Measurements from ENCODE around the gene SALL4.
A peak's percentile ranks its signal among the peaks of the same experiment; 100 is the strongest.
"Not testable (repeated sequence)": the region's sequence is repeated elsewhere in the genome, so short reads cannot be mapped to it uniquely, and the experiment has no call there.

Gene SALL4

DNA sequence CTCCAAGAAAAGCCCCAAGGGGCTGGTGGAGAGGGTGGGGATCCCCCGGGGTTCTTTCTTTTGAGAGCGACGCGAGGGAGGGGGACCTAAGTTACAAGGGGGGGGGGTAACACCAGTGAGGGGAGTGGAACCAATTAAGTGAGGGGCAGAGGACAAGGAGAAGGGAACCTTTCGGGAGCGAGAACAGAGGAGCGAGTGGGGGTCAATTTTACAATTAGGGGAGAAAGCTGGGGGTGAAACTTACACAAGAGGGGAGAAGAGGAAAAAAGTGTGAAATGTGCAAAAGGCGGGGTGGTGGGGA lies 548 bp downstream of the SALL4 start:
- no peak for DNase-seq (ENCODE audit: low read depth, low spot score)

DNA sequence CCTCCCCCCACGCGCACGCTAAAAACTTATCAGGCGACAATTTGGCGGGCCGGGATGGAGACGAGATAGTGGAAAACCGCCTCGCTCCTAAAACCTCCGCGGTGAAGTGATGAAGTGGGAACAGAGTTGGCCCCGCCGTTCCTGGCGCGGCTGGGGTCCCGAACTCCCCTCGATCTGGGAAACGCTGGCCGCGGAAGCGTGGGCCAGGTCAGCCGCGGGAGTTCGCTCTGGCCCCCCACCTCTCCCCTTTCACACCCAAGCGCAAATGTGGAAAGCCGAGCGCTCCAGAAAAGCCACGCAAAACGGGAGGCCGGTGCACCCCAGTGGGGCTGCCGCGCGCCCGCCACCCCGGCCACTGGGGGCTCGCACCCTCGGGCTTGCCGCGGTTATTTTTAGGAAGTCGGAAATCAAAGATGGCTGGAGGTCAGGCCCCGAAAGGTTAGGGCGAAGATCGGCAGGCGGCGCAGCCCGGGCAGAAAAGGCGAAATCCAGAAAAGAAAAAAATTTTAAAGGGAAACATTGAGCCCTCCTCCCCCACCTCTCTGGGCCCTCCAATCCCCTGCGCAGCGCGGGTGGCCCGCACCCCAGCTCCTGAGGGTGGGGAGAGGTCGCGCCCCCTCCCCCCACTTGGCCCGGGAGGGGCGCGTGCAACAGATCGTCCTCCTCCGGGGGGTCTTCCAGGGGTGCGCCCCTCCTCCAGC lies 1.0 kb downstream of the SALL4 start:
- no peak for DNase-seq (ENCODE audit: low read depth, low spot score)

- DNase-seq (ENCODE audit: low read depth, low spot score) = no peak
These were observed 1.5 kb downstream of the SALL4 start for GRCh38 chr20:51800872-51801121.

DNA sequence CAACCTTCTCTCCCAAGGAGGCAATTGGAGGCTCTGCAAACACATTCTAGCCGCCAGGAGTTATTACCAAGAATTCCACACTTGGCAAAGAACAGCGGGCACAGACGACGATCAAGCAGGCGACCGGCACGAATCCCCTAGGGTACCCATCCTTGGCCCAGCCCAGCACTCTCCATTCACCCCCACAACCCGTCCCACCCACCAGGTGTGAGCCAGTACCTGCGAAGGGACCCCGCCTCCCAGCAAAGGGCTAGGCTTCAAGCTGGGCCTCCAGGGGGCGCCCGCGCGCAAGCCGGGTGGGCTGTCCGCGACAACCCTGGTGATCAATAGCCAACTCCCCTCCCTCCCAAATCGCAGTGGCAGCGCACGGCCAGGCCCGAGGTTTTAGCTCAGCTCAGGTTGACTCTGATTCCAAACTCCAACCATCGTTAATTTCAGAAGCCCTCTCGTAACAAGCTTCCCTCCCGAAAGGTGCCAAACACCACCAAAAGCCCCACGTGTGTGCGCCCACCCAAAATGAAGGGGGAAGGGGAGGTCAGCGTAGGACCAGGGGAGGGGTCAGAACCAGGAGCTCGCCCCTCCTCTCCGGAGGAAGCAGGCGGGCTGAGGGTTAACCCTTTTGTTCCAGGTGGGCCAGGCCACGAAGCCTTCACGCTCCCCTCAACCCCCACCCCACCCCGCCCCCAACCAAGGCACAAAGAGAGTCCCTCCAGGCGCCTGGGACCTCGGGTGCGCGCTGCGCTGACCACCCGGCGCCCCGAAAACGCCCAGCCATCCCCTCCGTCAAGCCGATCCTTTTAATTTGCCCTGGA lies 2.1 kb downstream of the SALL4 start:
- peak; percentile 24 for DNase-seq (ENCODE audit: low read depth, low spot score)

DNA sequence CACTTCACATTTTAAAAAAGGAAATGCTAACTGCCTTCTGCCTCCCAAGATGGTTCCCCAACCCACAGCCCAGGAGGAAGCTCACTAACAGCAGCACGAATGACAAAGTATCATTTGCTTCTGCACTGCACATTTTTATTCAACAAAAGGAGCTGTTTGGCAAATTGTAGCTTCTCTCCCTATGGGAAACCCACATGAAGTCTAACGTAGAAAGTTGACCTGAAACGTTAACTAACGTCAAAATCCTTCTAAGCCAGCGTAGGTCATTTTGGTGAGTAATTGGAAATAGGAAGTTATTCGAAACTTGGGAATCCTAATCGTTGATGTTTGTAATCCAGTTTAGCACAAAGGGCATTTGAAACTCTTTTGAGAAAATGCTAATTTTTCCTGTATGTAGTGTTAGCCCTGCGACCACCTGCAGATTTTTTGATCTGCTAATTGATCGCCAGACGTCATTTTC lies 2.9 kb downstream of the SALL4 start:
- no peak for DNase-seq (ENCODE audit: low read depth, low spot score)

DNA sequence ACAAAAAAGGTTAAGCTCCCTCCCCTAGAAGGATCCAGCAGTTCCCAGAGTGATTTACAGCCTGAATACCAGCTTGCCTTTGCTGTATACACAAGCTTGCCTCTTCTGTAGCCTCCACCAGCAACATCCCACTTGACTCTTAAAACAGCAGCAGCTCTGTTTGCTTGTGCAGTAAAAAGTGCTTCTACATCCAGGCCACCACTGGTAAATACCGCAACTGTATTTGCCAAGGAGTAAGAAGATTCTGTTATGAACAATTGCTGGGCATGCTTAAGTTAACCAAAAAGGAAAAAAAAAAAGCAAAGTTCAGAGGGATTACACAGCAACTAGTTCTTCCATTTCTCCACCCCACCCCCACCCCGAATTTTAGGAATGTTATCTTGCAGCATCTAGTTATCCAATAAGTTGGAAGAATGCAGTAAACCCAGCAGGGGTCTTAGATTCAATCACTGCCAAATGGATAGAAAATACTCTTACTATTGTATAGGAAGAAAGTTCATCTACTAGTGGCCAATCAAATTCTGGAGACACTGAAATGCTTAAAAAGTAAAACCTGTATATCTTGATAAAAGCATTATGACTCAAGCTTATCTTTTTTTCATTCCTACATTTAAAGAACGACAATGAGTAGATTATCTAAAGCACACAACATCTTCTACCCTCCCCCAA lies 4.8 kb downstream of the SALL4 start:
- DNase-seq (ENCODE audit: low read depth, low spot score) = no peak

- DNase-seq (ENCODE audit: low read depth, low spot score) = no peak
These were observed 6.0 kb downstream of the SALL4 start for GRCh38 chr20:51796340-51796739.

- DNase-seq (ENCODE audit: low read depth, low spot score) = no peak
These were observed 9.4 kb downstream of the SALL4 start for GRCh38 chr20:51792960-51793359.

GRCh38 chr20:51791626-51792025 lies 10.7 kb downstream of the SALL4 start:
- DNase-seq (ENCODE audit: low read depth, low spot score) = no peak

GRCh38 chr20:51790256-51790655 lies 12.1 kb downstream of the SALL4 start:
- no peak for DNase-seq (ENCODE audit: low read depth, low spot score)

DNA sequence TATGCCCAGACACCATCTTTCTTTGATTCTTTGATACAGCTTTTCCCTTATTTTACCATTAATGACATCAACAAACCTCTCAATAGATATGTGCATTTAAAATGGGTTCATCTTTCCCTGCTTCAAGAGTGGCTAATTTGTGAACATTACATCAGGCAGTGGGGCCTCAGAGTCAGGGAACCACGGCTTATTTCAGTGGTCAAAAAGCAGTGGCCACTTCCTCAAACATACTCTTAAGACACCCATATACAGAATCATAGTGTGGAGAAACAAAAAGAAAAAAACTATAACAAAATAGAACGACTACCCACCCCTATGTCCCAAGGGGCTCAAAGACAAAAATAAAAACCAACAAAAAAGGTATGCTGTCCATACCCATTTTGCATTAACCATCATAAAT lies 12.9 kb downstream of the SALL4 start:
- no peak for DNase-seq (ENCODE audit: low read depth, low spot score)

DNA sequence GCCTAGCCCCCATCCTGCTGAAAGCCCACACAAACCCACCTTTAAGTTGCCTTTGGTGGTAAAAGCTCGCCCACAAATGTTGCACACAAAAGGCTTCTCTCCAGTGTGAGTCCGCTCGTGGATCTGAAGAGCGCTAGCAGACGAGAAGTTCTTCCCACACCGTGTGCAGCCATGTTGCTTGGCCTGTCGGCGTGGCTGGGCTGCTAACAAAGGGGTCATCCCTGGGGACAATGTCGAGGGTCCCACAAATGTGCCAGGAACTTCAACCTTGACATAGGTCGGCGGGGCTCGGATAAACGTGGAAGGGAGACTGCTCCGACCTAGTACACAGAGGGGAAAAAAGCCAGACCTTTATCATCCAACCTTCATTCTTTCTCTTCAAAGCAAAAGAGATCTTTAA lies 13.5 kb downstream of the SALL4 start:
- DNase-seq (ENCODE audit: low read depth, low spot score) = no peak

DNA sequence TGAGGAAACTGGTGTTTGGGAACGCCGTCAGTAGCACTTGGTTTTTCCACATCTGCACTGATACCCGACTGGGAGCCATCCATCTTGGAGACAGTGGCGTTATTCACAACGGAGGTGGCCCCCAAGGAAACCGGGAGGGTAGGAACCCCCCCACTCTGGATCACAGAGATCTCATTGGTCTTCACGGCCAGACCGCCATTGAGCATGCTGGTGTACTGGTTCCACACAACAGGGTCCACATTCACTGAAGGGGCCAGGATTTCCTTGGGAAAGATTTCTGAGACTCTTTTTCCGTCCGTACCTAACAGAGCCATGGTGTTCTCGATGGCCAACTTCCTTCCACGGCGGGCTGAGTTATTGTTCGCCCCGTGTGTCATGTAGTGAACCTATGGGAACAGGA lies 18.0 kb downstream of the SALL4 start:
- DNase-seq (ENCODE audit: low read depth, low spot score) = no peak

- DNase-seq (ENCODE audit: low read depth, low spot score) = not testable (repeated sequence)
These were observed 24.0 kb downstream of the SALL4 start for GRCh38 chr20:51778229-51778759.

DNA sequence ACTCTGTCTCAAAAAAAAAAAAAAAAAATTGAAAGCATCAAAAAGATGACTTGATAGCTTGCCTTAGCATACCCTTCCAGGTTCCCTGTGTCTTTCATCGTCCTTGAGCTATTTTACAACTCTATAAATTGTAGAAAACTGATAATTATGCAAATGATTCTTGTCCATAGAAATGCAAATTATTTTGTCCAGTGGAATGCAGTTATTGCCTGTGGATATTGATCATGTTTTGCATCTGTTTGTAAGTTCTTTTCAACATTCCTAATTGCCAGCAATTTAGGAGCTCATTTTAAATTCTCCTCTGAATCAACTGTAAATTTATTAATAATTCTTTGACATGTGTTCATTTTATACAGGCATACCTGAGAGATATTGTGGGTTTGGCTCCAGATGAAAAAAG lies 27.1 kb downstream of the SALL4 start:
- no peak for DNase-seq (ENCODE audit: low read depth, low spot score)

- DNase-seq (ENCODE audit: low read depth, low spot score) = no peak
These were observed 30.1 kb downstream of the SALL4 start for GRCh38 chr20:51772236-51772635.

DNA sequence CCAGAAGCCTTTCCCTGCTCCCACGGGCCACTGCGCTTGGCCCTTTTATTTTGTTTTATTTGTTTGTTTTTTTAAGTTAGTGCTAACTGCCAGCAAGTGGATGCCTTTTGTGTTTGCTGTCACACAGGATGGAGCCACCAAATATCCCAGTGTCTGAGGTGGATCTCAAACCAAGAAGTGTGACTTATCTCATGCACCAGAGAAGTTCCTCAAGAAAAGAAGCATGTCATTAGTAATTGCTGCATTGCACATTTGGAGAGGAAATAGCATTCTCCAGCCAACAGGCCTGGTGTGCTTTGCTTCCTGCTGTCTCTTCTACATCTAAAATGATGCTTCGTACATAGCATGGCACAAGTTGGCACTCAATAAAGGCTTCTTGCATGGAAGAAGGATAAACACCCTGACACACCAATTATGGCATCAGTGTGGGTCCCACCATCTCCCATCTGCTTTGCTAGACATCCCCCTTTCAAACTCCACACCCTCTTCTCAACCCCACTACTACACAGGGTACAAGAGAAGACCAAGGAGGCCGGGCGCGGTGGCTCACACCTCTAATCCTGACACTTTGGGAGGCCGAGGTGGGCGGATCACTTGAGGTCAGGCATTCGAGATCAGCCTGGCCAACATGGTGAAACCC lies 32.2 kb downstream of the SALL4 start:
- DNase-seq (ENCODE audit: low read depth, low spot score) = no peak

DNA sequence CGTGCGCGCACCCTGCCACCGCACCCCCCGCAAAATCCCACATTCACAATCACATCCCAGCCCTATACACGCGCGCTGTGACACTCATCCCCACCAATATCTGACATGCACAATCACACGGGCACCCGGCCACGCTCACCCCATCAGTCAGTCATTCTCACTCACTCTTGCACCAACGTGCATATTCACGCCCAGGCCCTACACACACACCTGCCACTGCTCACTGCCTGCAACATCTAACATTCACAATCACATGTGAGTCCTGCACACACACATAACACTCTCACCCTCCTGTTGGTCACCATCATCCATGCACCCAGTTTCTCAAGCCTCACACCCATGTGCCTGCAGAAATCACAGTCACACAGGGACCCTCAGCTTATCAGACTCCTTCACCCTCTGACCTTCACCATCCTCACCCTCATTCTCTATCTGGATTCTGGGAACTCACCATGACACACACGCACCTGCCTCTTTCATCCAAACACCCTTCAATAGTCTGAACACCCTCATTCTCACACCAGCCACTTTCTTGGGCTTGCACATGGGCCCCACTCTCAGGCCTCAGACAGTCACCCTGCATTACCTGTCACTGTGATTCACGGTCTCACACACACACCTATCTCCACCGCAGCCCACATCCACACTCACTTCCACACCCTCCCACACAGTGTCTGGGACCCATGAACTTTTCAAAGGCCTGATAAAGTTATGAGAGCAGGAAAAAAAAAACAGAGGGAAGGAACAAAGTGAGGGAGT lies 33.4 kb downstream of the SALL4 start:
- DNase-seq (ENCODE audit: low read depth, low spot score) = no peak

- no peak for DNase-seq (ENCODE audit: low read depth, low spot score)
These were observed 34.2 kb downstream of the SALL4 start, which contains the start of gene ATP9A for GRCh38 chr20:51767867-51768758. ATP9A (minus strand) TSS chr20:51768390; CDS start chr20:51768369, 21 bp downstream.
